HEK293T (cell line): ENCODE results near the gene LRIG3.

Experiments
- CTCF ChIA-PET: fragments of 350-600 bp; formaldehyde crosslinking; extraction: SDS; loops from one replicate; lab custom pipeline; 2021; ENCODE audit warnings: antibody characterized with exemption, inconsistent platforms; lab: Yijun Ruan, JAX
- POLR2A ChIA-PET: fragments of 350-600 bp; formaldehyde crosslinking; extraction: SDS; loops from one replicate; lab custom pipeline; 2020; ENCODE audit warnings: antibody characterized with exemption, inconsistent platforms; lab: Yijun Ruan, JAX
- DNase-seq: peaks from one replicate; pipeline ENCODE4 v3.0.0; 2012; ENCODE audit warnings: mixed read lengths; ENCODE audit errors: extremely low spot score
- ARNT ChIP-seq: fragments of 450-650 bp; IDR thresholded peaks from 2 replicates; pipeline ENCODE4 v1.6.1; 2017; ENCODE audit warnings: mild to moderate bottlenecking
- BHLHE40 ChIP-seq: fragments of 450-650 bp; IDR thresholded peaks from 2 replicates; pipeline ENCODE4 v1.6.1; 2016; ENCODE audit warnings: mild to moderate bottlenecking, moderate library complexity, borderline replicate concordance
- CTBP1 ChIP-seq: fragments of 450-650 bp; IDR thresholded peaks from 2 replicates; pipeline ENCODE4 v1.6.1; 2016; ENCODE audit warnings: borderline replicate concordance
- ELF4 ChIP-seq: fragments of 450-650 bp; IDR thresholded peaks from 2 replicates; pipeline ENCODE4 v1.6.1; 2017; ENCODE audit warnings: antibody characterized with exemption
- FOXA1 ChIP-seq: fragments of 450-650 bp; IDR thresholded peaks from 2 replicates; pipeline ENCODE4 v1.6.1; 2016; ENCODE audit warnings: mild to moderate bottlenecking
- FOXK2 ChIP-seq: fragments of 450-650 bp; IDR thresholded peaks from 2 replicates; pipeline ENCODE4 v1.6.1; 2016; ENCODE audit warnings: mild to moderate bottlenecking
- FOXM1 ChIP-seq: fragments of 450-650 bp; IDR thresholded peaks from 2 replicates; pipeline ENCODE4 v1.6.1; 2017; ENCODE audit warnings: mild to moderate bottlenecking, borderline replicate concordance
- HDGF ChIP-seq: fragments of 450-650 bp; IDR thresholded peaks from 2 replicates; pipeline ENCODE4 v1.6.1; 2017; ENCODE audit warnings: antibody characterized with exemption, borderline replicate concordance
- L3MBTL2 ChIP-seq: fragments of 450-650 bp; conservative IDR thresholded peaks from 2 replicates; pipeline ENCODE4 v1.6.1; 2016; ENCODE audit warnings: mild to moderate bottlenecking
- LEF1 ChIP-seq: fragments of 450-650 bp; IDR thresholded peaks from 2 replicates; pipeline ENCODE4 v1.6.1; 2017; ENCODE audit warnings: mild to moderate bottlenecking, borderline replicate concordance
- NFRKB ChIP-seq: fragments of 450-650 bp; IDR thresholded peaks from 2 replicates; pipeline ENCODE4 v1.6.1; 2016; ENCODE audit warnings: mild to moderate bottlenecking, moderate library complexity
- SP1 ChIP-seq: fragments of 450-650 bp; IDR thresholded peaks from 2 replicates; pipeline ENCODE4 v1.6.1; 2017
- SUZ12 ChIP-seq: fragments of 450-650 bp; IDR thresholded peaks from 2 replicates; pipeline ENCODE4 v1.6.1; 2016; ENCODE audit warnings: mild to moderate bottlenecking
- TARDBP ChIP-seq: fragments of 450-650 bp; IDR thresholded peaks from 2 replicates; pipeline ENCODE4 v1.6.1; 2016
- ZNF384 ChIP-seq: fragments of 450-650 bp; IDR thresholded peaks from 2 replicates; pipeline ENCODE4 v1.6.1; 2016
- TF ChIP-seq, protein P1 (sequence below): fragments of 450-650 bp; IDR thresholded peaks from 2 replicates; pipeline ENCODE4 v1.6.1; 2016

The LRIG3 gene

GRCh38 chr12:58880639-58881038, 39.7 kb downstream of the LRIG3 start:
- TF ChIP-seq ZNF384, result no peak
- TF ChIP-seq ARNT, result no peak
- no peak for TF ChIP-seq LEF1
- no peak for TF ChIP-seq FOXM1
- TF ChIP-seq TARDBP, result no peak
- TF ChIP-seq SUZ12, result no peak
- no peak for TF ChIP-seq FOXA1
- no peak for TF ChIP-seq BHLHE40
- TF ChIP-seq L3MBTL2, result no peak
- no peak for TF ChIP-seq NFRKB
- no peak for TF ChIP-seq ELF4
- TF ChIP-seq FOXK2, result no peak
- TF ChIP-seq, protein P1, sequence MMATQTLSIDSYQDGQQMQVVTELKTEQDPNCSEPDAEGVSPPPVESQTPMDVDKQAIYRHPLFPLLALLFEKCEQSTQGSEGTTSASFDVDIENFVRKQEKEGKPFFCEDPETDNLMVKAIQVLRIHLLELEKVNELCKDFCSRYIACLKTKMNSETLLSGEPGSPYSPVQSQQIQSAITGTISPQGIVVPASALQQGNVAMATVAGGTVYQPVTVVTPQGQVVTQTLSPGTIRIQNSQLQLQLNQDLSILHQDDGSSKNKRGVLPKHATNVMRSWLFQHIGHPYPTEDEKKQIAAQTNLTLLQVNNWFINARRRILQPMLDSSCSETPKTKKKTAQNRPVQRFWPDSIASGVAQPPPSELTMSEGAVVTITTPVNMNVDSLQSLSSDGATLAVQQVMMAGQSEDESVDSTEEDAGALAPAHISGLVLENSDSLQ, result no peak
- no peak for TF ChIP-seq HDGF
- TF ChIP-seq CTBP1, result no peak
- TF ChIP-seq SP1, result no peak
- no peak for DNase-seq
- CTCF ChIA-PET, result no interaction called here
- POLR2A ChIA-PET, result no interaction called here

GRCh38 chr12:58877243-58877743, 43.0 kb downstream of the LRIG3 start:
- TF ChIP-seq FOXM1 (no peak), NFRKB (no peak), FOXA1 (no peak), SP1 (no peak), ELF4 (no peak), SUZ12 (no peak), TARDBP (no peak), CTBP1 (no peak), LEF1 (no peak), HDGF (no peak)
- TF ChIP-seq, protein P1, result no peak
- DNase-seq, result no peak
- ChIA-PET POLR2A (no interaction called here), CTCF (interaction anchor here (0.6 kb wide), 1 partner anchor 195 kb away, joined by 3 read pairs; no protein-coding TSS in a partner anchor)

GRCh38 chr12:58873496-58873895, 46.8 kb downstream of the LRIG3 start:
- no peak for TF ChIP-seq LEF1
- POLR2A ChIA-PET, result no interaction called here
- CTCF ChIA-PET, result interaction anchor here (0.5 kb wide), 1 partner anchor 291 kb away, joined by 3 read pairs; no protein-coding TSS in a partner anchor
- no peak for DNase-seq

GRCh38 chr12:58871556-58871955, 48.7 kb downstream of the LRIG3 start:
- ChIA-PET POLR2A (no interaction called here), CTCF (no interaction called here)
- TF ChIP-seq FOXA1, result no peak
- TF ChIP-seq ELF4, result no peak
- TF ChIP-seq CTBP1, result no peak
- TF ChIP-seq FOXK2, result no peak
- TF ChIP-seq SP1, result no peak
- TF ChIP-seq TARDBP, result no peak
- TF ChIP-seq LEF1, result no peak
- no peak for TF ChIP-seq L3MBTL2
- TF ChIP-seq, protein P1, result no peak
- TF ChIP-seq ZNF384, result no peak
- no peak for TF ChIP-seq SUZ12
- TF ChIP-seq BHLHE40, result no peak
- no peak for TF ChIP-seq ARNT
- no peak for DNase-seq

DNA sequence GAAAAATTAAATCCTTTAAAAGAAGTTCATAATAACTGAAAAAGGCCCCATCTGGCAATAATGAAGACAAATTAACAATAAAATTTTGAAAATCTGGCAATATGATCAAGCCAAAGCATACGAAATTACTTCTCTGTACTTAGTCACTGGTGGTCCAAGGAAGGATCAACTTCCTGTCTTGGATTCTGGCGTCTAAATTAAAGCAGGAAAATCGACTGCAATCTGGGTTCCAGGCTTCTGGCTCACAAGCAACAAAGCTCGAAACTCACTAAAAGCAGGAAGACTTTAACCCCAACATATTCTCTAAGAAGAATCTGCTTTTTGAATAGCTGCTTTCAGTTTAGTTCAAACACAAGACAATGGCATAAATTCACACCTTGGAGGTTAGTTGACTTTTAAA, 49.7 kb downstream of the LRIG3 start:
- DNase-seq, result no peak
- POLR2A ChIA-PET, result no interaction called here
- CTCF ChIA-PET, result no interaction called here
- TF ChIP-seq ARNT, result no peak
- TF ChIP-seq FOXK2, result no peak
- no peak for TF ChIP-seq SP1
- TF ChIP-seq NFRKB, result no peak
- TF ChIP-seq FOXA1, result no peak
- TF ChIP-seq LEF1, result no peak
- no peak for TF ChIP-seq TARDBP
- TF ChIP-seq, protein P1, result no peak
- TF ChIP-seq CTBP1, result no peak
- no peak for TF ChIP-seq FOXM1
- TF ChIP-seq SUZ12, result no peak
- no peak for TF ChIP-seq BHLHE40
- no peak for TF ChIP-seq ZNF384
- TF ChIP-seq L3MBTL2, result no peak
- no peak for TF ChIP-seq HDGF

- ChIA-PET POLR2A (no interaction called here), CTCF (no interaction called here)
- no peak for DNase-seq
- TF ChIP-seq BHLHE40 (no peak), SUZ12 (no peak)
These were observed 59.5 kb downstream of the LRIG3 start for GRCh38 chr12:58860788-58861240.
